GM20431 (cell line): Measurements from ENCODE around the gene SLC22A14.
"Not testable (repeated sequence)": the region's sequence is repeated elsewhere in the genome, so short reads cannot be mapped to it uniquely, and the experiment has no call there.

ENCODE experiments used
- in situ Hi-C: fragments of 300-500 bp; cut with MseI, MboI; formaldehyde crosslinking; loops from one replicate; pipeline ENCODE4 v1.15.0; 2020; ENCODE audit warnings: low sequenced_read_pairs; ENCODE audit not compliant: unreplicated experiment

SLC22A14 gene

GRCh38 chr3:38311941-38312340, 29.8 kb downstream of the SLC22A14 start:
- in situ Hi-C loops = no loop called here

GRCh38 chr3:38312356-38312755, 30.3 kb downstream of the SLC22A14 start:
- in situ Hi-C loops = no loop called here

GRCh38 chr3:38313263-38313662, 31.2 kb downstream of the SLC22A14 start:
- in situ Hi-C loops = no loop called here

GRCh38 chr3:38313695-38314094, 31.6 kb downstream of the SLC22A14 start:
- in situ Hi-C loops = no loop called here

GRCh38 chr3:38314112-38314763, 32.1 kb downstream of the SLC22A14 start:
- in situ Hi-C loops = no loop called here

GRCh38 chr3:38314764-38315487, 32.8 kb downstream of the SLC22A14 start:
- in situ Hi-C loops = no loop called here

GRCh38 chr3:38315488-38316230, 33.6 kb downstream of the SLC22A14 start:
- in situ Hi-C loops = no loop called here

- in situ Hi-C loops = no loop called here
These were observed 34.5 kb downstream of the SLC22A14 start for GRCh38 chr3:38316356-38317191.

- in situ Hi-C loops = no loop called here
These were observed 35.2 kb downstream of the SLC22A14 start for GRCh38 chr3:38317192-38317759.

- in situ Hi-C loops = no loop called here
These were observed 36.9 kb downstream of the SLC22A14 start for GRCh38 chr3:38318766-38319671.

- in situ Hi-C loops = not testable (repeated sequence)
These were observed 38.5 kb downstream of the SLC22A14 start for GRCh38 chr3:38320638-38321037.

- in situ Hi-C loops = no loop called here
These were observed 41.0 kb downstream of the SLC22A14 start for GRCh38 chr3:38323060-38323459.

GRCh38 chr3:38325256-38325655, 43.2 kb downstream of the SLC22A14 start:
- in situ Hi-C loops = no loop called here

GRCh38 chr3:38327335-38328009, 45.4 kb downstream of the SLC22A14 start:
- in situ Hi-C loops = no loop called here

GRCh38 chr3:38331257-38332022, 49.3 kb downstream of the SLC22A14 start:
- in situ Hi-C loops = no loop called here

- in situ Hi-C loops = no loop called here
These were observed 50.1 kb downstream of the SLC22A14 start for GRCh38 chr3:38332201-38332600.

GRCh38 chr3:38334142-38335055, 52.3 kb downstream of the SLC22A14 start:
- in situ Hi-C loops = no loop called here
